GM19193 (cell line): ENCODE data around the gene NAPEPLD.

Source experiments
- POLR2A ChIP-seq: IDR thresholded peaks from 4 replicates; pipeline ENCODE4 v1.6.1; 2011; ENCODE audit not compliant: insufficient read depth, insufficient read length; ENCODE audit errors: extremely low read depth

The NAPEPLD gene

GRCh38 chr7:103148994-103149807 is at the start of gene NAPEPLD:
TSS of gene NAPEPLD (minus strand) at chr7:103149099. CDS start at chr7:103128776, 20,323 bp downstream.
- TF ChIP-seq POLR2A, result peak; percentile 88

GRCh38 chr7:103154042-103154441 is 5.1 kb upstream of the NAPEPLD start:
- no peak for TF ChIP-seq POLR2A

- no peak for TF ChIP-seq POLR2A
These were observed 1.3 kb upstream of the NAPEPLD start for GRCh38 chr7:103150192-103150591.

GRCh38 chr7:103149808-103150180 is 895 bp upstream of the NAPEPLD start:
- TF ChIP-seq POLR2A, result no peak

GRCh38 chr7:103148131-103148993 is 537 bp downstream of the NAPEPLD start:
- TF ChIP-seq POLR2A, result no peak

GRCh38 chr7:103143868-103144267 is 5.0 kb downstream of the NAPEPLD start:
- TF ChIP-seq POLR2A, result no peak

- TF ChIP-seq POLR2A, result no peak
These were observed 6.4 kb downstream of the NAPEPLD start for GRCh38 chr7:103142494-103142893.

GRCh38 chr7:103141753-103142404 is 7.0 kb downstream of the NAPEPLD start:
- TF ChIP-seq POLR2A, result no peak

- TF ChIP-seq POLR2A, result no peak
These were observed 8.2 kb downstream of the NAPEPLD start for GRCh38 chr7:103140685-103141084.

GRCh38 chr7:103140061-103140460 is 8.8 kb downstream of the NAPEPLD start:
- no peak for TF ChIP-seq POLR2A

GRCh38 chr7:103134836-103135554 is 13.9 kb downstream of the NAPEPLD start:
- TF ChIP-seq POLR2A, result no peak

GRCh38 chr7:103132995-103133688 is 15.8 kb downstream of the NAPEPLD start:
- no peak for TF ChIP-seq POLR2A

- no peak for TF ChIP-seq POLR2A
These were observed 17.8 kb downstream of the NAPEPLD start for GRCh38 chr7:103130901-103131624.

GRCh38 chr7:103129702-103130549 is 19.0 kb downstream of the NAPEPLD start:
- no peak for TF ChIP-seq POLR2A
